GM13976 (cell line): Measurements from ENCODE around the gene FOS.

ENCODE experiments used
- DNase-seq: peaks from one replicate; pipeline ENCODE4 v3.0.0; 2012; ENCODE audit warnings: low spot score
- in situ Hi-C: fragments of 300-500 bp; cut with MboI; formaldehyde crosslinking; loops from one replicate; pipeline ENCODE4 v1.12.0; 2022; ENCODE audit warnings: low sequenced_read_pairs, mixed read lengths, inconsistent platforms; ENCODE audit not compliant: unreplicated experiment
- TF ChIP-seq, protein P1 (sequence below): IDR thresholded peaks from 2 replicates; pipeline ENCODE4 v1.5.1; 2012; ENCODE audit warnings: borderline replicate concordance, mild to moderate bottlenecking; ENCODE audit not compliant: insufficient read depth; ENCODE audit errors: extremely low read depth, missing control alignments, control extremely low read depth

FOS gene

DNA sequence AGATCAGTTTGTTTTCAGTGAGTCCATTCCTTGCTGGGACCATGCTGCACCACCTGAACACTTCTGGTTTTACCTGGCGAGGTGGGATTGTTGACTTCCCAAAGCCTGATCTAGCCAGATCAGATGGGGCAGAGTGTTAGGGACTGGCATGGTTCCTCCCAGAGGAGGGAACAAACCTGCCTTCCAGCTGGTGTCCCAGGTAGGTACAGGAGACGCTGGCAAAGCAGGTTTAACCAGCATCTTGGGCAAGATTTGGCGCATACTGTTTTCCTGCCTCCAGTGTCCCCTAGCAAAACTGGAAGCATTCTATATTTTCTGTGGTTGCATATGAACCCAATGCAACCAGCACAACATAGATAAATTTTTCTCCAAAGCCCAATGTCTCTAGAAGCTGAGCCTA, 14.6 kb upstream of the FOS start:
- TF ChIP-seq, protein P1, sequence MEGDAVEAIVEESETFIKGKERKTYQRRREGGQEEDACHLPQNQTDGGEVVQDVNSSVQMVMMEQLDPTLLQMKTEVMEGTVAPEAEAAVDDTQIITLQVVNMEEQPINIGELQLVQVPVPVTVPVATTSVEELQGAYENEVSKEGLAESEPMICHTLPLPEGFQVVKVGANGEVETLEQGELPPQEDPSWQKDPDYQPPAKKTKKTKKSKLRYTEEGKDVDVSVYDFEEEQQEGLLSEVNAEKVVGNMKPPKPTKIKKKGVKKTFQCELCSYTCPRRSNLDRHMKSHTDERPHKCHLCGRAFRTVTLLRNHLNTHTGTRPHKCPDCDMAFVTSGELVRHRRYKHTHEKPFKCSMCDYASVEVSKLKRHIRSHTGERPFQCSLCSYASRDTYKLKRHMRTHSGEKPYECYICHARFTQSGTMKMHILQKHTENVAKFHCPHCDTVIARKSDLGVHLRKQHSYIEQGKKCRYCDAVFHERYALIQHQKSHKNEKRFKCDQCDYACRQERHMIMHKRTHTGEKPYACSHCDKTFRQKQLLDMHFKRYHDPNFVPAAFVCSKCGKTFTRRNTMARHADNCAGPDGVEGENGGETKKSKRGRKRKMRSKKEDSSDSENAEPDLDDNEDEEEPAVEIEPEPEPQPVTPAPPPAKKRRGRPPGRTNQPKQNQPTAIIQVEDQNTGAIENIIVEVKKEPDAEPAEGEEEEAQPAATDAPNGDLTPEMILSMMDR = no peak
- DNase-seq = no peak
- in situ Hi-C loops = no loop called here

DNA sequence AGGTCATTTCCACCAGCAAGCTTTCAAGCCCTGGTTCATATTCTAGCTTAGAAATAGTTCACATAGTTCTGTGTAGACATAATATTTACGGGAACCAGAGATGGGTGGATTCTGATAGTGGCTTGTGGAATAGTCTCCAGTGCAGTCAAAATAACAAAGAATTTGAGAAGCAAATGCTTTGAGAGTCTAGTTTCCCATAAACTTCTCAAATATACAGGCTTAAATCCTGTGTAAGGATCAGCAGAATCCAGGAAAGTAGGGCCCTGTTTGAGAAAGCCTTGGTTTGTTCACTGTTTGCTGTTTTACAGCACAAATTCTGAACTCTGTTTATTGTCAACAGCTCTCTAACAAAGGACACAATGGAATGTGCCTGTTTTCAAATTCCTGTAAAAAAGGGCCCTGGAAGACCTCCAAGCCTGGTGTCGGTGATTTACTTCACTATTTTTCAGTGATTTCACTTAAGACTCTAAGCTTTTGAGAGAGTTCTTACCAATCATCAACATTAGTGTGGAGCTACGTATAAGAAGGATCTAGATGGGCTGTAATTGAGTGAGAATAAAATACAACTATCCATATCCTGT, 11.4 kb upstream of the FOS start:
- no peak for DNase-seq
- in situ Hi-C loops = no loop called here
- TF ChIP-seq, protein P1 = no peak

DNA sequence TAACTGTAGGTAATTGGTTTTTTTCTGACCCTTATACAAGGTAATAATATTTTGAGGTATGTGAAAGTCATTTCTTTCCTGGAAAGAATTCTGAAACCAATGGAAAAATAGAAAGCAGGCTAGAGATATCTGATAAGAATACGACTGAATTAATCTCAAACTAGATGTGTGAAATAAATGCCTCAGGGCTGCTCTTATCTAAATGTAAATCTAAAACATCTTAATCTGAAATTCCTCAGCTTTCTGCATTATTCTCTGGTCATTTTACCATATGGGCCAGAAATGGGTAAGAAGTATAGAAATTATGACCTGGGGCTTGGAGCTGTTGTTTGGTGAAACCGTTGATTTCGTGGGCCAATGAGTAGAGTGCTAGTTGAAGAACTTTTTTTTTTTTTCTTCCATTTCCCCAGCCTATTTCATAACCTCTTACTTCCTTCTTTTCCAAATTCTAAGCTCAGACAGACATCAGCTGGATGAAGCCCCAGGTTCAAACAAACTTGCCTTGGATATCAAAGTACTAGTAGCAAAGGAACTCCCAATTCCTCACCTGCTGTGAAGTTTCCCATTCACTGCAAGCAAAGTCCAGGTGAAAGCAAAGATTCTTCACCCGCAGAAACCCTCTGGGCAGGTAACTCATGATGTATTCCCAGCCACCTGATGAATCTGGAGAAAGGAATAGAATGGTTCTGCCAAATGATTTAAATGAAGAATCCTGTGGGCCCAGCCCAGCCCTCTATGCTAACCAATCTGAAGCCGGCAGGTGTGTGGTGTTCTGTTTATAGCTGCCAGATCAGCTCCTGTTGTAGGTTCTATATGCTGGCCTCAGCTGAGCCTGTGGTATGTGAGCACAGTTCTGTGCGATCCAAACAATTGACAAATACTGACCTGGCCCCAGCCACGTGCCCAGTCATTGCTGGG, 9.7 kb upstream of the FOS start:
- in situ Hi-C loops = no loop called here
- TF ChIP-seq, protein P1 = no peak
- no peak for DNase-seq

DNA sequence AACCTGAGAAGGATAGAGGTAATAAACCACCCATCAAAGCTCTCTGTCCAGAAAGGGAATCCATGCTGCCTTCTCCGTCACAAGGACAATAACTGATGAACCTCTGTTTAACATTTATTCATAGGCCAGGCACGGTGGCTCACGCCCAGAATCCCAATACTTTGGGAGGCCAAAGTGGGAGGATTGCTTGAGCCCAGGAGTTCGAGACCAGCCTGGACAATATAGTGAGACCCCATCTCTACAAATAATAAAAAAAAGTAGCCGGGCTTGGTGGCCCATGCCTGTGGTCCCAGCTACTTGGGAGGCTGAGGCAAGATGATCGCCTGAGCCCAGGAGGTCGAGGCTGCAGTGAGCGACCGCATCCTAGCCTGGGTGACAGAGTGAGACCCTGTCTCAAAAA, 7.1 kb upstream of the FOS start:
- DNase-seq = no peak
- TF ChIP-seq, protein P1 = no peak
- in situ Hi-C loops = no loop called here

DNA sequence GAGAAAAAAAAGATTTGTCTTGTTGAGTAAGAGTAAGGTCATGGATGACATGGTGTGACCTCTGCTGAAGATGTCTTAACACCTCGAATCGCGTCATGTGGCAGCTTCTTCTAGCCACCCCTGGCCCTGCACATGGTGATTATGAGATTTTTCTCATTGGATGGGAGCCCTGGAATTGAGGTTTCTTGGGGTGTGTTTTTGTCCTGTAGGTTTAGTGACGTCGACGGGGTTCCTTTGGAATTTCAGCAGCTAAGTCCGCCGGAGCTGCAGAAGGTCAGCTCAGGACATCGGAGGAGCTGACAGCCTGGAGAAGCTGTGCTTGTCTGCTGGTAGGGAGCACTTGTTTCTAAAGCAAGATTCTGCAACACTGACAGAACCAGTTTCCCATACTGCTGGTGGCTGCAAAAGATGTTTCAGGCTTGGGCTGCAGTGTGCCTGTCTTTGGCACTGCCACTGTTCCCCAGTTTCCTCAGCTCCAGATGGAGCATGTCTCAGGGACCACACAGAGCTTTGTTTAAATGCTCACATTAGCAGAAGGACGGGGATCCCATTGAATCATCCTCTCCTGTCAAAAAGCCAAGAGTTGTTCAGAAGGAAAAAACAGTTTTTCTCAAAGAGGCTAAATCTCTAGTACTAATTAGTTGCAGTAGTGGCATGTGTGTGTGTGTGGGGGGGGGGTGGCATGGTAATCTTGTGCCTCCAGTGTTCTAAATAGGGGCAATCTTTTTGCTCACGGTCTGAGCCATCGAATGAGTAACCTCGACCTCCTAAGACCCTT, 5.2 kb upstream of the FOS start:
- in situ Hi-C loops = no loop called here
- no peak for DNase-seq
- TF ChIP-seq, protein P1 = no peak
